Measurements from ENCODE around the gene SMARCA2. TPM values are rescaled to one million over a fixed set of nuclear protein-coding genes. Genes with fewer than 3 reads are reported as not detected.

The SMARCA2 gene
- polyA plus RNA-seq, 2 of the 4 experiments (the other 2 are of a cell fraction), result 28.7 to 33.0 TPM

DNA sequence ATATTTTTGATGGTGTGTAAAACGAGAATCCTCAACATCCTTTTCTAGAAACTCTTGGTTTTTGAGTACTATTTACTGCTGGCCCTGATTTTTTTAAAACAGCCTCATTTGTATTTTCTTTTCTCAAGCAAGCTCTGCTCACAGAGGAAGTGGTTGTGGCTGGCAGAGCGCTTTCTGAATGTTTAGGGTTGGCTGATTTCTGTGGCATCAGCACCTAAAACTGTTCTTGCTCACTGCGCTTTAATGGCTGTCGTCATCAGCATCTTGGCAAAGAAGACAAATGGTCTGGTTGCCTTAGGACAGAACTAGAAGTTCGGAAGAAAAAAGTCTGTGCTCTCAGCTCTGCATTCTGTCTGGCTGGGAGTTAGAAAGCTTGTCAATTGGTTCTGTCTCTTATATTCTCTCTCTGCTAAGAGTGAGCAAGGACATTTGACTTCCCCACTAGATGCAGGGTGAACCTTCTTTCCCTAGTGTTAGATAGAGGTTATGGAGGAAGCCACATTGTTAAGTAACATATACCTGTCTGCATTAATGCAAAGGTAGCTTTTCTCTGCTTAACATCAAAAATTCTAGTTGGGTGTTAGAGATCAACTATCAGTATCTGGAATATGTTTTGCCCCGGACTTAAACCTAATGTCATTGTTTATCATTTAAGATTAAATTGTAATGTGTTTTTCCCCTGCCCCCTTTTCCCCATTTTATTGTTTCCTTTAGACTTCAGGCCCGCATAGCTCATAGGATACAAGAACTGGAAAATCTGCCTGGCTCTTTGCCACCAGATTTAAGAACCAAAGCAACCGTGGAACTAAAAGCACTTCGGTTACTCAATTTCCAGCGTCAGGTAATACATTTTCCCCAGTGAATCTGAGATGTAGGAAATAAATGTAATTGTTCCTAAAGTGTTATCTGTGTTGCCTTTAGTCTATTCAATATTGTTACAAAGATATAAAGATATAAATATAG is 39.0 kb downstream of the SMARCA2 start:
- POLR2A ChIA-PET, result no interaction called here
- no peak for ATAC-seq

DNA sequence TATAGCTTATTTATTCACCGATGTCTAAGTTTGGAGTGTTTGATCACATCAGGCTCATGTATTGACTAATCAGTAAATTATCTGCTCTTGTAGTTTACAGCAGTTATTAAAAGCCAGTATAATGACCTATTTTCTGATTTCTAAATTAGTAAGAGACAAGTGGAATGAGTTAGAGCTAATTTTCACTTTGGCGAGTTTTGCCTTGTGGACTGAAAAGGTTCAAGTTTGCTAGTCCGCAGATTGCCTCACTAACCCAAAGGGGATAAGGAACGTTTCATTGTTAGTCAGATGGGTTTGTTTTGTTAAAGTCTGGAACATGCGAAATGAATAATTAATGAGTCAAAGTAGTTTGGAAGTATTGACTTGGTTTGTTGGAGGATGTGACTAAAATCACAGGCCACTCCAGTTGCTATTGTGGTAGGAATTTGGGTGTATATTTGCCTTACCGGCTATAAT is 40.1 kb downstream of the SMARCA2 start:
- ChIA-PET CTCF (interaction anchor here (0.7 kb wide), 1 partner anchor 18 kb away, joined by 3 read pairs; no protein-coding TSS in a partner anchor), POLR2A (no interaction called here)
- DNase-seq (ENCODE audit: low read depth in 1 of 2, low spot score in 1 of 2) (no peak), FAIRE-seq (no peak), ATAC-seq (no peak)
- 87% methylated on average over 6 of the region's 6 CpGs for WGBS (ENCODE audit: missing lambda C conversion rate)
- H3K9me3 ChIP-seq, result no peaks in the 10 kb centered on the region
- H3K4me2 ChIP-seq, result no peak overlapping the region
- H3K4me3 ChIP-seq, result no peak overlapping the region
- TF ChIP-seq MAFK (IDR thresholded peaks at IDR 0.05; ENCODE audit: partially characterized antibody) (no peak), CHD4 (IDR thresholded peaks at IDR 0.05; ENCODE audit: borderline replicate concordance) (no peak)
- H3K4me1 ChIP-seq, result no peaks in the 10 kb centered on the region
- no peak overlapping the region for H3K27ac ChIP-seq

More for the DNA sequence above, 39.0 kb downstream of the SMARCA2 start:
- CTCF ChIA-PET, result interaction anchor here (1.0 to 1.3 kb wide), 2 partner anchors 13 to 14 kb away, joined by 3 to 4 read pairs; no protein-coding TSS in a partner anchor
- no peaks in the 10 kb centered on the region for H3K9me3 ChIP-seq
- H3K4me2 ChIP-seq, result no peak overlapping the region
- H3K4me1 ChIP-seq, result no peaks in the 10 kb centered on the region
- WGBS (ENCODE audit: missing lambda C conversion rate), result 82% methylated on average over 10 of the region's 10 CpGs
- H3K27ac ChIP-seq, result no peak overlapping the region
- no peak overlapping the region for H3K4me3 ChIP-seq
- FAIRE-seq (no peak), DNase-seq (ENCODE audit: low read depth in 1 of 2, low spot score in 1 of 2) (no peak)
- TF ChIP-seq, protein P1, sequence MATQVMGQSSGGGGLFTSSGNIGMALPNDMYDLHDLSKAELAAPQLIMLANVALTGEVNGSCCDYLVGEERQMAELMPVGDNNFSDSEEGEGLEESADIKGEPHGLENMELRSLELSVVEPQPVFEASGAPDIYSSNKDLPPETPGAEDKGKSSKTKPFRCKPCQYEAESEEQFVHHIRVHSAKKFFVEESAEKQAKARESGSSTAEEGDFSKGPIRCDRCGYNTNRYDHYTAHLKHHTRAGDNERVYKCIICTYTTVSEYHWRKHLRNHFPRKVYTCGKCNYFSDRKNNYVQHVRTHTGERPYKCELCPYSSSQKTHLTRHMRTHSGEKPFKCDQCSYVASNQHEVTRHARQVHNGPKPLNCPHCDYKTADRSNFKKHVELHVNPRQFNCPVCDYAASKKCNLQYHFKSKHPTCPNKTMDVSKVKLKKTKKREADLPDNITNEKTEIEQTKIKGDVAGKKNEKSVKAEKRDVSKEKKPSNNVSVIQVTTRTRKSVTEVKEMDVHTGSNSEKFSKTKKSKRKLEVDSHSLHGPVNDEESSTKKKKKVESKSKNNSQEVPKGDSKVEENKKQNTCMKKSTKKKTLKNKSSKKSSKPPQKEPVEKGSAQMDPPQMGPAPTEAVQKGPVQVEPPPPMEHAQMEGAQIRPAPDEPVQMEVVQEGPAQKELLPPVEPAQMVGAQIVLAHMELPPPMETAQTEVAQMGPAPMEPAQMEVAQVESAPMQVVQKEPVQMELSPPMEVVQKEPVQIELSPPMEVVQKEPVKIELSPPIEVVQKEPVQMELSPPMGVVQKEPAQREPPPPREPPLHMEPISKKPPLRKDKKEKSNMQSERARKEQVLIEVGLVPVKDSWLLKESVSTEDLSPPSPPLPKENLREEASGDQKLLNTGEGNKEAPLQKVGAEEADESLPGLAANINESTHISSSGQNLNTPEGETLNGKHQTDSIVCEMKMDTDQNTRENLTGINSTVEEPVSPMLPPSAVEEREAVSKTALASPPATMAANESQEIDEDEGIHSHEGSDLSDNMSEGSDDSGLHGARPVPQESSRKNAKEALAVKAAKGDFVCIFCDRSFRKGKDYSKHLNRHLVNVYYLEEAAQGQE (IDR thresholded peaks at IDR 0.05), result no peak
- TF ChIP-seq NFE2L2 (conservative IDR thresholded peaks at IDR 0.05; ENCODE audit: low read length) (no peak), PHF8 (IDR thresholded peaks at IDR 0.05; ENCODE audit: borderline replicate concordance, low read depth) (no peak), CBX8 (IDR thresholded peaks at IDR 0.05) (no peak), FOSB (CRISPR knock-in tag; IDR thresholded peaks at IDR 0.05) (no peak), HDAC2 (IDR thresholded peaks at IDR 0.05) (no peak), JUNB (IDR thresholded peaks at IDR 0.05) (no peak), KDM1A (IDR thresholded peaks at IDR 0.05; ENCODE audit: low read depth) (no peak), RCOR1 (IDR thresholded peaks at IDR 0.05; ENCODE audit: low read depth, low read length) (no peak)
- TF ChIP-seq, protein P2, sequence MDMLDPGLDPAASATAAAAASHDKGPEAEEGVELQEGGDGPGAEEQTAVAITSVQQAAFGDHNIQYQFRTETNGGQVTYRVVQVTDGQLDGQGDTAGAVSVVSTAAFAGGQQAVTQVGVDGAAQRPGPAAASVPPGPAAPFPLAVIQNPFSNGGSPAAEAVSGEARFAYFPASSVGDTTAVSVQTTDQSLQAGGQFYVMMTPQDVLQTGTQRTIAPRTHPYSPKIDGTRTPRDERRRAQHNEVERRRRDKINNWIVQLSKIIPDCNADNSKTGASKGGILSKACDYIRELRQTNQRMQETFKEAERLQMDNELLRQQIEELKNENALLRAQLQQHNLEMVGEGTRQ (IDR thresholded peaks at IDR 0.05), result no peak
- TF ChIP-seq, protein P3, sequence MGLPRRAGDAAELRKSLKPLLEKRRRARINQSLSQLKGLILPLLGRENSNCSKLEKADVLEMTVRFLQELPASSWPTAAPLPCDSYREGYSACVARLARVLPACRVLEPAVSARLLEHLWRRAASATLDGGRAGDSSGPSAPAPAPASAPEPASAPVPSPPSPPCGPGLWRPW (IDR thresholded peaks at IDR 0.05), result no peak

DNA sequence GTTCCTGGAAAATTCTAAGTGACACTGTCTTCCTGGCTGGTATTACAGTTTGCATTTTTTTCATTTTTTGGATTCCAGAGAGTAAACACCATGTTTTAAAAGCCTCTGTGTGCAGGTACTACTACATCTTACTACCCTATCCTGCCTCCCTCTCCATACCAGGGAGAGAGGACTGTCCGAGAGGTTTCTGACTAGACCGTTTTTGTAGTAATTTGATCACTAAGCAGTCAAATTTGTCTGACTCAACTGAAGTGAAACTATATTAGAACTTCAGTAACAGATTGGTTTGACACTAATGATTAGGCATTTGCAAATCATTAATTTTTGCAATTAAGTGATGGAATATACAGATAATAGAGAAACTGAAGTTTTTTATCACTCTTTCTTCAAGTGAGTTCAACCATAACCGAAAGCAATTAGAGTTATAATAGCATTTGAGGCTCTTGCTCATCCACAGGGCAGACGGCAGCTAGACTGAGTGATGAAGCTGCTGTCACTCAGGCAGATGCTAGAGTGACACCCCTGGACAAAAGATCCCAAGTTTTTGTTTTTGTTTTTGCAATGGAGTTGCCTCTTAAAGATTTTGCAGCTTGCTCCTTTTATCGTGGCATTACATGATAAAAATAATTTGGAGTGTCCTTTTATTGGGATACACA is 44.3 kb downstream of the SMARCA2 start:
- no peaks in the 10 kb centered on the region for H3K4me1 ChIP-seq
- no peak overlapping the region for H3K27ac ChIP-seq
- no peak for FAIRE-seq
- no peak overlapping the region for H3K4me2 ChIP-seq
- no peak for ATAC-seq
- ChIA-PET CTCF (no interaction called here), POLR2A (no interaction called here)
- WGBS (ENCODE audit: missing lambda C conversion rate), result 93% methylated on average over 5 of the region's 5 CpGs
- no peaks in the 10 kb centered on the region for H3K9me3 ChIP-seq
- no peak for DNase-seq (ENCODE audit: low read depth in 1 of 2, low spot score in 1 of 2)
- no peak overlapping the region for H3K4me3 ChIP-seq
- TF ChIP-seq TP53 (CRISPR knock-in tag; IDR thresholded peaks at IDR 0.05) (no peak), NFE2L2 (conservative IDR thresholded peaks at IDR 0.05; ENCODE audit: low read length) (no peak), HOXB13 (CRISPR knock-in tag; IDR thresholded peaks at IDR 0.05; ENCODE audit: low read depth) (no peak), EHMT2 (IDR thresholded peaks at IDR 0.05; ENCODE audit: low read depth) (no peak), RAD21 (conservative IDR thresholded peaks at IDR 0.05 in 1 of 2, IDR thresholded peaks at IDR 0.05 in 1 of 2) (no peak), SREBF2 (IDR thresholded peaks at IDR 0.05) (no peak), ZSCAN20 (CRISPR knock-in tag; IDR thresholded peaks at IDR 0.05) (no peak), POLR2AphosphoS2 (conservative IDR thresholded peaks at IDR 0.05; ENCODE audit: low read length) (no peak), EP300 (IDR thresholded peaks at IDR 0.05) (no peak), FOSB (CRISPR knock-in tag; IDR thresholded peaks at IDR 0.05) (no peak)
- TF ChIP-seq, protein P4, sequence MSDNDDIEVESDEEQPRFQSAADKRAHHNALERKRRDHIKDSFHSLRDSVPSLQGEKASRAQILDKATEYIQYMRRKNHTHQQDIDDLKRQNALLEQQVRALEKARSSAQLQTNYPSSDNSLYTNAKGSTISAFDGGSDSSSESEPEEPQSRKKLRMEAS (IDR thresholded peaks at IDR 0.05), result no peak
- TF ChIP-seq, protein P3 (IDR thresholded peaks at IDR 0.05), result no peak
- TF ChIP-seq, protein P5, sequence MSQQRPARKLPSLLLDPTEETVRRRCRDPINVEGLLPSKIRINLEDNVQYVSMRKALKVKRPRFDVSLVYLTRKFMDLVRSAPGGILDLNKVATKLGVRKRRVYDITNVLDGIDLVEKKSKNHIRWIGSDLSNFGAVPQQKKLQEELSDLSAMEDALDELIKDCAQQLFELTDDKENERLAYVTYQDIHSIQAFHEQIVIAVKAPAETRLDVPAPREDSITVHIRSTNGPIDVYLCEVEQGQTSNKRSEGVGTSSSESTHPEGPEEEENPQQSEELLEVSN (IDR thresholded peaks at IDR 0.05; ENCODE audit: borderline replicate concordance, low read depth), result no peak
- TF ChIP-seq, protein P6, sequence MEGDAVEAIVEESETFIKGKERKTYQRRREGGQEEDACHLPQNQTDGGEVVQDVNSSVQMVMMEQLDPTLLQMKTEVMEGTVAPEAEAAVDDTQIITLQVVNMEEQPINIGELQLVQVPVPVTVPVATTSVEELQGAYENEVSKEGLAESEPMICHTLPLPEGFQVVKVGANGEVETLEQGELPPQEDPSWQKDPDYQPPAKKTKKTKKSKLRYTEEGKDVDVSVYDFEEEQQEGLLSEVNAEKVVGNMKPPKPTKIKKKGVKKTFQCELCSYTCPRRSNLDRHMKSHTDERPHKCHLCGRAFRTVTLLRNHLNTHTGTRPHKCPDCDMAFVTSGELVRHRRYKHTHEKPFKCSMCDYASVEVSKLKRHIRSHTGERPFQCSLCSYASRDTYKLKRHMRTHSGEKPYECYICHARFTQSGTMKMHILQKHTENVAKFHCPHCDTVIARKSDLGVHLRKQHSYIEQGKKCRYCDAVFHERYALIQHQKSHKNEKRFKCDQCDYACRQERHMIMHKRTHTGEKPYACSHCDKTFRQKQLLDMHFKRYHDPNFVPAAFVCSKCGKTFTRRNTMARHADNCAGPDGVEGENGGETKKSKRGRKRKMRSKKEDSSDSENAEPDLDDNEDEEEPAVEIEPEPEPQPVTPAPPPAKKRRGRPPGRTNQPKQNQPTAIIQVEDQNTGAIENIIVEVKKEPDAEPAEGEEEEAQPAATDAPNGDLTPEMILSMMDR (IDR thresholded peaks at IDR 0.05), result no peak

Data from A549 (cell line).